ENCODE data around the gene CHI3L1. TPM values are rescaled to one million over a fixed set of nuclear protein-coding genes. Genes with fewer than 3 reads are reported as not detected.

Gene CHI3L1
- total RNA-seq, 4 donors from 2014 or later: 6.2 to 28.2 (median 21.2) TPM; not detected in 1

- Histone ChIP-seq H3K4me1 (no peaks in the 10 kb centered on the region), H3K27ac (no peak overlapping the region), H3K27me3 (no peaks in the 10 kb centered on the region), H3K9me3 (no peaks in the 10 kb centered on the region), H3K4me3 (no peak overlapping the region), H3K36me3 (no peaks in the 10 kb centered on the region)
- DNase-seq: no peak
- intact Hi-C loops (cut with DNase I; ENCODE audit: low total_unique reads): no loop called here
- no peak for TF ChIP-seq CTCF (IDR thresholded peaks at IDR 0.05)
- TF ChIP-seq POLR2A (IDR thresholded peaks at IDR 0.05): no peak
Observed at GRCh38 chr1:203136409-203137042, 50.0 kb downstream of the CHI3L1 start.

- TF ChIP-seq CTCF (IDR thresholded peaks at IDR 0.05) (no peak), POLR2A (IDR thresholded peaks at IDR 0.05) (no peak)
- intact Hi-C loops (cut with DNase I; ENCODE audit: low total_unique reads): no loop called here
- Histone ChIP-seq H3K4me1 (no peaks in the 10 kb centered on the region), H3K36me3 (no peaks in the 10 kb centered on the region), H3K9me3 (no peaks in the 10 kb centered on the region), H3K27ac (no peak overlapping the region), H3K27me3 (no peaks in the 10 kb centered on the region), H3K4me3 (no peak overlapping the region)
- no peak for DNase-seq
Observed at GRCh38 chr1:203135636-203136305, 50.7 kb downstream of the CHI3L1 start.

GRCh38 chr1:203133970-203134725 is 52.4 kb downstream of the CHI3L1 start:
- Histone ChIP-seq H3K9me3 (no peaks in the 10 kb centered on the region), H3K36me3 (no peaks in the 10 kb centered on the region), H3K4me1 (no peaks in the 10 kb centered on the region), H3K4me3 (no peak overlapping the region), H3K27me3 (no peaks in the 10 kb centered on the region), H3K27ac (peak overlapping the region; percentile 71 to 76)
- peak; percentile 54 to 66 for DNase-seq
- intact Hi-C loops (cut with DNase I; ENCODE audit: low total_unique reads): no loop called here
- no peak for TF ChIP-seq POLR2A (IDR thresholded peaks at IDR 0.05)
- TF ChIP-seq CTCF (IDR thresholded peaks at IDR 0.05): no peak

GRCh38 chr1:203131548-203132200 is 54.8 kb downstream of the CHI3L1 start:
- H3K9me3 ChIP-seq: no peaks in the 10 kb centered on the region
- no peak for TF ChIP-seq CTCF (IDR thresholded peaks at IDR 0.05)
- TF ChIP-seq POLR2A (IDR thresholded peaks at IDR 0.05): no peak
- H3K4me3 ChIP-seq: no peak overlapping the region
- no peaks in the 10 kb centered on the region for H3K27me3 ChIP-seq
- intact Hi-C loops (cut with DNase I; ENCODE audit: low total_unique reads): no loop called here
- peaks cover 3 to 10% of the 10 kb centered on the region in 2 donors for H3K4me1 ChIP-seq
- H3K36me3 ChIP-seq: no peaks in the 10 kb centered on the region
- H3K27ac ChIP-seq: no peak overlapping the region
- no peak for DNase-seq
